ENCODE results near the gene SNRK. TPM values are rescaled to one million over a fixed set of nuclear protein-coding genes. Genes with fewer than 3 reads are reported as not detected.

SNRK gene, protein sequence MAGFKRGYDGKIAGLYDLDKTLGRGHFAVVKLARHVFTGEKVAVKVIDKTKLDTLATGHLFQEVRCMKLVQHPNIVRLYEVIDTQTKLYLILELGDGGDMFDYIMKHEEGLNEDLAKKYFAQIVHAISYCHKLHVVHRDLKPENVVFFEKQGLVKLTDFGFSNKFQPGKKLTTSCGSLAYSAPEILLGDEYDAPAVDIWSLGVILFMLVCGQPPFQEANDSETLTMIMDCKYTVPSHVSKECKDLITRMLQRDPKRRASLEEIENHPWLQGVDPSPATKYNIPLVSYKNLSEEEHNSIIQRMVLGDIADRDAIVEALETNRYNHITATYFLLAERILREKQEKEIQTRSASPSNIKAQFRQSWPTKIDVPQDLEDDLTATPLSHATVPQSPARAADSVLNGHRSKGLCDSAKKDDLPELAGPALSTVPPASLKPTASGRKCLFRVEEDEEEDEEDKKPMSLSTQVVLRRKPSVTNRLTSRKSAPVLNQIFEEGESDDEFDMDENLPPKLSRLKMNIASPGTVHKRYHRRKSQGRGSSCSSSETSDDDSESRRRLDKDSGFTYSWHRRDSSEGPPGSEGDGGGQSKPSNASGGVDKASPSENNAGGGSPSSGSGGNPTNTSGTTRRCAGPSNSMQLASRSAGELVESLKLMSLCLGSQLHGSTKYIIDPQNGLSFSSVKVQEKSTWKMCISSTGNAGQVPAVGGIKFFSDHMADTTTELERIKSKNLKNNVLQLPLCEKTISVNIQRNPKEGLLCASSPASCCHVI
- 8.6 TPM for polyA plus RNA-seq (2013, experiment 1 of 2; ENCODE audit: insufficient read length)
- 11.0 TPM for polyA plus RNA-seq (2013, experiment 2 of 2; ENCODE audit: insufficient read length)

DNA sequence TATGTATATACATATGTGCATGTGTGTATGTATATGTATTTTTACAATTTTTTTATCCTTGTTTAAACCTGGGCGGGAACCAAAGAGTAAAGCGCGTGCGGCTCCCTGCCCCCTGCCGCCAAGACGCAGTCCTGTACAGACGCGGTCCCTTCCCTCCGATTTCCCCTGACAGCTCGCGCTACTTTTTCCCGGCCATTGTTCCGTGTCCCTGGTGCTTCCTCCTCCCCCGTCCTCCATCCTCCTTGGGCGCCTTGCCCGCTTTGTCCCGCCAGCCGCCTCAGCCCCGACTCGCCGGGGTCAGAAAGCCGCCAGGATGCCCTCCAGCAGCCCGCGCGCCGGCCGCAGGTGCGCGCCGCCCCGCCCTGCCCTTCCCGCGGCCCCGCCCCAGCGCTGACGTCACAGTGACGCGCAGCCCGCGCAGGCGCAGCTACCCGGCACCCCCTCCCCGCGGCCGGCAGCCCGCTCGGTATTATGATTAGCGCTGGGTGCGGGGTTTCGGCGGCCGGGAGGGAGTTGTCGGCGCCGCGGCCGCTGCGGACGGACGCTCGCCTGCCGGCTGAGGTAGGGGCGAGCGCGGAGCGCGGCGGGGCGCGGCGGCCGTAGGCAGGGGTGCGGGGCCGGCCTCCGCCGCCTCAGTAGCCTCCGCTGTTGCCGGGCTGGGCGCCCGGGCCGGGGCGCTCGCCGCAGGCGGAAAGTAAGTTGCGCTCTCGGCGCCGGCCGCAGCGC lies at the start of gene SNRK:
Gene SNRK, plus strand, starts transcription at position 426 of the 726 bp plus-strand sequence. CDS start 16,664 bp downstream, outside the sequence.
- DNase-seq, result peak; percentile 75

GRCh38 chr3:43238801-43239200 lies 47.5 kb upstream of the SNRK start:
- no peak for DNase-seq

DNA sequence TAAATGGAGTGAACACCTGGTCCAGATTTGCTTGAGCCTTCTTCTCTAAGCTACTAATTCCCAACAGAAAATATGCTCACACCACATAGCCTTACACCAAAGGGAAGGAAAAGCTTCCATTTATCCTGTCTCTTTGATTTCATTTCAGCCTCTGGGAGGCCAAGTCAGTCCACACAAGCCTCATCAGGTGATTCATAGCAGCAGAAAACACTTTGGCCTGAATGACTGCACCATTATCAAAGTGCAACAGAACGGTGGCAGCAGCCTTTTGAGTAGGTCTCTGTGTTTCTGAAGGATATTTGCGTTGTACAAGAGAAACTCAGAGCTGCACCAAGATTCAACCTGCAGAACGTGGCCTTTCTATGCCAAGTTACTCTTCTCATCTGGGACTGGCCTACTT lies 46.6 kb upstream of the SNRK start:
- no peak for DNase-seq

- DNase-seq, result peak; percentile 20
These were observed 42.5 kb upstream of the SNRK start for GRCh38 chr3:43243590-43244587.

GRCh38 chr3:43244694-43245093 lies 41.6 kb upstream of the SNRK start:
- no peak for DNase-seq

DNA sequence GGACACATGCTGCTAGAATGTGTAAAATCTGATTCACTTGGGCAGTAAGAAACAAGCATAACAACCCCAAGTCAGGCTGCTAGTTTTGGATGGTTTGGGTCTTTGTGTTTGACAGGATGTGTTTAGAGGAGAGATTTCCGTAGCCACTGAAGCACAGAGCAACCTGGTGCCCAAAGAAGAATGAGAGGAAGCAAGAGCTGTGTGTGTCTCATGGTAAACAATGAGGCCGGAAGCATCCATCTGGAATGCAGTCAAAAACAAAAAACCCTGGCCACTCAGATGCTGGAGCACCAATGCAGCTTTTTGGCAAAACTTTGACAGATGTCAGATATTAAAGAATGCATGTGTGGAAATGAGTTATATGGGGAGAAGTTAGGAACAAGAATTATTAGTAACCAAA lies 39.4 kb upstream of the SNRK start:
- no peak for DNase-seq

DNA sequence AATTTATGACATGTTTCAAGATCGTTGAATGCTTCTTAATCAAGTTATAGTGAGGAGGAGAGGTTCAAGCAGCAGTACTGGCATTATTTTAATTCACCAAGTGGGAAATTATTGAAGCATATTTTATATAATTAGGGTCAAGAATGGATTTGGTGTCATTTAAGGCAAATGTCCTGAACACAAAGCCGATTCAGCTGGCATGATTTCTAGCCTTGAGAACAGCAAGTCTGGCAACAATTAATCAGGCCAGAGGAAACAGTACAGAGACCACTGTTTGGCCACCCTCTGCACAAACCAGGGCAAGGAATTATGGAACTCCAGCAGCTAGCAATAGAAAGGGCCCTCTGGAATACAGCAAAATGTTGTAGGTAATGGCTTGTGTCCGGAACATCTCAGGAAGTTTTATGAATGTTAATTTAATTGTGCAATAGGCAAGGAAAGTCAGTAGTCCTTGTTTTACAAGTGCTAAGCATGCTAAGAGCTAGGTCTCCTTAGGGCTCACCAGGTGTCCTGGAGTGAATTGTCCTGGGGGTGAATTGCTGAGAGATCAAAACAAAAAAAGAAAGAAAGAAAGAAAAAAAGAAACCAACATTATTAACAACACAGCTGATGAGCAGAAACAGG lies 38.7 kb upstream of the SNRK start:
- no peak for DNase-seq

DNA sequence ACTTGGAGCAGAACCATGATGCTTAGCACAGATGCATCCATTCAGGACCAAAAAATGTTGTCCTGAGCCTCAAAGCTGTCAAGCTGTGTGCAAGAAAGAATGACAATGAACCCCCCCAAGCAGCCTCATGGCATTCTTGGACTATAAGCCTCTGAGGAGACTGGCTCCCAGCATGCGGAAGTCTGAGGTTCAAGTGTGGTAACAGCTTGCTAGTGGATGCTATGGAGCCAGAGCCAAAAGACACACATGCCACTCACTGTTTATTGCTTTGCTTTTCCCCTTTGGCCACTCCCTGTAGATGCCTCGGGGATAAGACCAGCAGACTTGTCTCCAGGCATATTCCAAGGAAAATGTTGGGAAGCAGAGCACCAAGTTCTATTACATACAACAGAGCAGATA lies 38.2 kb upstream of the SNRK start:
- DNase-seq, result peak; percentile 72

GRCh38 chr3:43248973-43249372 lies 37.4 kb upstream of the SNRK start:
- DNase-seq, result no peak

GRCh38 chr3:43249405-43249804 lies 36.9 kb upstream of the SNRK start:
- no peak for DNase-seq

GRCh38 chr3:43253294-43253693 lies 33.0 kb upstream of the SNRK start:
- DNase-seq, result no peak

DNA sequence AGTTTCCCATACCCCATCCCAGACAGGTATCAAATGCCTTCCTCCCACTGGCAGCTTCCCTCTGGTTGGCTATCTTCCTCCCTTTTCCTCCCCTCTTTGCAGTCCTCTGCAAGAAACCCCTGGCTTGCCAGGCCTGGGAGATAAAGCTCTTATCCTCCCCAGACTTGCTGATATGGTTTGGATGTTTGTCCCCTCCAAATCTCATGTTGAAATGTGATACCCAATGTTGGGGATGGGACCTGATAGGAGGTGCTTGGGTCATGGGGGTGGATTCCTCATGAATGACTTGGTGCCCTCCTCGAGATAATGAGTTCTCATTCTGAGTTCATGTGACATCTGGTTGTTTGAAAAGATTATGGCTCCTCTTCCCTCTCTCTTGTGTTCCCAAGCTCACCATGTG lies 32.2 kb upstream of the SNRK start:
- no peak for DNase-seq

DNA sequence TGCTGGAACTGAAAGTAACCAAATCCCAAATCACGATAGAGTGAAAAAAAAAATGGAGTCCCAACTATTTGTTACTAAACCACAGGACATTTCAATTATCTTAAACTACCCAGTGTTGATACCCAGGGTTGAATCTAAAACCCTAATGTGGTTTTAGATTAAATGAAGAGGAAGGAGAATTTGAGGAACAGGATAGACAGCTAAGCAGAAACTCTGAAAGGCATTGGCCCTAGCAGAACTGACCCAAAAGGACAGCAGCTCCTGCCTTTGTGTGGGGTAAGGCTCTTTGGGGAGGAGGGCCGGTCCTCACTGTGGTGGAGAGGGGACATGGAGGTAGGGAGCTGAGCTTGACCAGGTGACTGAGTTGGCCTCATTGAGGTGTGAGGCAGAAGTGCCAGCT lies 30.7 kb upstream of the SNRK start:
- DNase-seq, result no peak

GRCh38 chr3:43256714-43257461 lies 29.5 kb upstream of the SNRK start:
- no peak for DNase-seq

GRCh38 chr3:43257850-43258249 lies 28.5 kb upstream of the SNRK start:
- no peak for DNase-seq

GRCh38 chr3:43259626-43260025 lies 26.7 kb upstream of the SNRK start:
- no peak for DNase-seq

GRCh38 chr3:43260412-43260811 lies 25.9 kb upstream of the SNRK start:
- no peak for DNase-seq

- DNase-seq, result no peak
These were observed 24.1 kb upstream of the SNRK start for GRCh38 chr3:43262194-43262593.

- no peak for DNase-seq
These were observed 19.9 kb upstream of the SNRK start for GRCh38 chr3:43266451-43266850.

DNA sequence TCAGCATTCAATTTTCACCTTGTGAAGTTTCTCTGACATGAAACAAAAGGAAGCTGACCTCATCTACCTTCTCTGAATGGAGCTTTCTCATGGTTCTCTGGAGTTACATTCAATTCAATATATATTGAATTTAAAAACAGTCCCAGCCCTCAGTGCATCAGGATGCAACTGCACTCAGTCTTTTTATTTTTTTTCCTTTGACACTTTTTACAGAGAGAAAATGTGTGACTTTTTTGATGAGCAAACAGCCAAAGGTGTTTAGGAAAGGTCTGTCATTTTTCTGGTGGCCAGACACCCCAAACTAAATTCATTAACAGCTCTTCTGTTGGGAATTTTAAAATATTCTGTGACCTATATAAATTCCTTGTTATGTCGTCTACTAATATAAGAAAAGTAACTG lies 19.3 kb upstream of the SNRK start:
- DNase-seq, result no peak

DNA sequence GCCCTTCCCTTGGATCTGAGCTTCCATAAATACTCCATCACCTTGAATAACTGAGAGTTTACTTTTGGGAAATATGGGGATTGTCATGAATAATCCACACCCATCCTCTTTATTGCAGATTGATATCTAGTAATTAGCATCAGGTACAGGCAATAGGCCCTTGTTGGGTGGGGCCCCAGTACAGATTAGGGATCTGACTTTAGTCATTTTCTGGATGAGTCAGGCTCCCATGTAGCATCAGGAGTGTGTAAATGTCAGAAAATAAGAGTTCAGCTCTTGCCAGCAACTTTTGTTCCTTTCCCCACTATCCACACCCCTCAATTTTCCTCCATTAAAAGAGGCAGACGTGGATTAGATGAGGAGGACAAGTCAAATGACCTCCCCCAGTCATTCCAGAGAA lies 17.7 kb upstream of the SNRK start:
- no peak for DNase-seq
